T-helper 9 cell (primary cell): ENCODE measurements around the gene RPH3AL.
"Not testable (repeated sequence)": the region's sequence is repeated elsewhere in the genome, so short reads cannot be mapped to it uniquely, and the experiment has no call there.

Experiments
- DNase-seq: peaks from one replicate; pipeline ENCODE4 v3.0.0-alpha.2; 2020

RPH3AL gene

GRCh38 chr17:170130-170670 is 182.4 kb downstream of the RPH3AL start:
- DNase-seq, result no peak

- not testable (repeated sequence) for DNase-seq
Measured at GRCh38 chr17:168614-169013, 184.0 kb downstream of the RPH3AL start.

GRCh38 chr17:165939-166338 is 186.7 kb downstream of the RPH3AL start:
- no peak for DNase-seq

GRCh38 chr17:164303-165235 is 188.0 kb downstream of the RPH3AL start:
- no peak for DNase-seq

- no peak for DNase-seq
Measured at GRCh38 chr17:163514-164098, 189.0 kb downstream of the RPH3AL start.

- DNase-seq, result no peak
Measured at GRCh38 chr17:162689-163088, 189.9 kb downstream of the RPH3AL start.
